NCI-H146 treated with DMSO at 0.1 percent for 48 hours (cell line): ENCODE results near the gene RFTN1.

ENCODE experiments used
- DNase-seq: peaks from one replicate; lab custom pipeline; 2025; ENCODE audit not compliant: unreplicated experiment; lab: John Stamatoyannopoulos, UW

RFTN1 gene

GRCh38 chr3:16364323-16364722, 149.2 kb downstream of the RFTN1 start:
- DNase-seq: no peak

GRCh38 chr3:16363636-16364035, 149.9 kb downstream of the RFTN1 start:
- no peak for DNase-seq

GRCh38 chr3:16362770-16363169, 150.7 kb downstream of the RFTN1 start:
- no peak for DNase-seq

GRCh38 chr3:16361087-16361486, 152.4 kb downstream of the RFTN1 start:
- DNase-seq: no peak

- no peak for DNase-seq
Measured at GRCh38 chr3:16359331-16359730, 154.2 kb downstream of the RFTN1 start.

GRCh38 chr3:16358336-16358735, 155.2 kb downstream of the RFTN1 start:
- DNase-seq: no peak

- no peak for DNase-seq
Measured at GRCh38 chr3:16357186-16358121, 156.0 kb downstream of the RFTN1 start.

- no peak for DNase-seq
Measured at GRCh38 chr3:16355828-16356227, 157.7 kb downstream of the RFTN1 start.

GRCh38 chr3:16354291-16354690, 159.2 kb downstream of the RFTN1 start:
- no peak for DNase-seq

GRCh38 chr3:16352428-16352827, 161.1 kb downstream of the RFTN1 start:
- no peak for DNase-seq

- no peak for DNase-seq
Measured at GRCh38 chr3:16350597-16351318, 162.7 kb downstream of the RFTN1 start.

GRCh38 chr3:16349986-16350596, 163.4 kb downstream of the RFTN1 start:
- no peak for DNase-seq

- no peak for DNase-seq
Measured at GRCh38 chr3:16347548-16347947, 166.0 kb downstream of the RFTN1 start.

- no peak for DNase-seq
Measured at GRCh38 chr3:16346413-16347081, 167.0 kb downstream of the RFTN1 start.

- DNase-seq: no peak
Measured at GRCh38 chr3:16343101-16343500, 170.4 kb downstream of the RFTN1 start.

- no peak for DNase-seq
Measured at GRCh38 chr3:16338999-16339398, 174.5 kb downstream of the RFTN1 start.

GRCh38 chr3:16337856-16338540, 175.5 kb downstream of the RFTN1 start:
- no peak for DNase-seq

- DNase-seq: no peak
Measured at GRCh38 chr3:16336825-16337224, 176.7 kb downstream of the RFTN1 start.

- no peak for DNase-seq
Measured at GRCh38 chr3:16335772-16336645, 177.5 kb downstream of the RFTN1 start.

- no peak for DNase-seq
Measured at GRCh38 chr3:16335333-16335732, 178.2 kb downstream of the RFTN1 start.
